22Rv1 (cell line): ENCODE results near the gene ANKIB1.

ENCODE experiments used
- H3K27ac ChIP-seq: fragments of 450-650 bp; 2 replicates; pipeline ENCODE4 v1.5.1; 2017
- CTCF ChIP-seq: fragments of 450-650 bp; IDR thresholded peaks from 2 replicates; pipeline ENCODE4 v1.5.1; 2017; ENCODE audit warnings: mild to moderate bottlenecking
- ZFX ChIP-seq: fragments of 450-650 bp; IDR thresholded peaks from 2 replicates; pipeline ENCODE4 v1.6.1; 2017; ENCODE audit warnings: antibody characterized with exemption, borderline replicate concordance

Gene ANKIB1

GRCh38 chr7:92415225-92415624, 169.5 kb downstream of the ANKIB1 start:
- H3K27ac ChIP-seq: no peak overlapping the region
- no peak for TF ChIP-seq CTCF

DNA sequence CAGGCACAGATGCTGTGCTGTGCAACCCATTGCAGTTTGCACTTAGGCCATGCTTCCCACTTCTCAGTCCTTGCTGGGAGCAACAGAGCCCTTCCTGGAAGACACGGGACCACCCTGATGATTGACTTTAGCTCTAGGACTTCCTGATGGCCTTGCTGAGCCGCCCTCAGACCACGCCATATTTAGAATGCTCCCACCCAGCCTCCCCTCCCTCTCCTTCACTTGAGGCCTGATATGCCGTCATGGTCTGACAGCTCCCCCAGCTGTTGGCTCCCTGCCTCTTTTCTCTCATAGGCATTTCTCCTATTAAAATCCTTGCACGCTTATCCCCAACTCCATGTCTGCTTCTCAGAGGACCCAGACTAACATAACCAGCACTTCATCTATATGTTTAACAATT, 172.1 kb downstream of the ANKIB1 start:
- no peak for TF ChIP-seq ZFX
- TF ChIP-seq CTCF: no peak

DNA sequence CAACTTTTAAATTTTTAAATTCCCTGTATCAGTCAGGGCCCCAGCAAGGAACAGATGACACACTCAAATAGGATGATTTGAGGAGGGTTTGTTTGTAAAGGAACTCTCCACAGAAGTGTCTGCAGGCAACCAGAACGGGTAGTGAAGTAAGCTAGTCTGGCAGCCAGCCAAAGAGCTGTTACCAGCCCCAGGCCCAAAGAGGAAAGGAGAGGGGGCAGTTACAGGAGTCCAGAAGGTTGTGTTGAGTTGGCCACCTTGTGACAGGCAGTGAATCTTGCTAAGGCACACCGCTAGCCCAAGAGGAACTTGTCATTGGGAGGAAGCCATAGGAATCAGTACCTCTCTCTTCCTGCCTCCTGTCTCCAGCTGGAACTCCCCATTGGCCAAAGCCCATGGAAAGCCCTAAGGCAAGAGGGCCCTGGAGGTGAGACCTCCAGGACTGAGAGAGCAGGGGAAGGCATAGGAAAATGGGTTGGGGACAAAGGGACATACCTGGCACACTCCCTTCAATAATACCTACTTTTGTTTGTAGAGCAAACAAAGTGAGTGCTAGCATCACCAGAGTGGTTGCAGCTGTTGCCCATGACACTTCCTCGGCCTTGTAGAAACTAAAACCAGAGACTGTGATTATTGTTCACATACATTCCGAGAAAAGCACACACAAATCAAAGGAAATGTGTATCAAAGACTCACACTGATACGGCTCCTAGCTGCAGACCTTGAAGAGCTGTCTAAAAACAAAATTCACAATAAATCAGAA, 176.1 kb downstream of the ANKIB1 start:
- H3K27ac ChIP-seq: no peak overlapping the region
- TF ChIP-seq CTCF (no peak), ZFX (no peak)

More for the DNA sequence above, 172.1 kb downstream of the ANKIB1 start:
- H3K27ac ChIP-seq: no peak overlapping the region

GRCh38 chr7:92422926-92423325, 177.2 kb downstream of the ANKIB1 start:
- TF ChIP-seq ZFX: no peak
- no peak for TF ChIP-seq CTCF
- no peak overlapping the region for H3K27ac ChIP-seq

- no peak overlapping the region for H3K27ac ChIP-seq
- TF ChIP-seq ZFX (no peak), CTCF (no peak)
These were observed 177.9 kb downstream of the ANKIB1 start for GRCh38 chr7:92423710-92424131.

DNA sequence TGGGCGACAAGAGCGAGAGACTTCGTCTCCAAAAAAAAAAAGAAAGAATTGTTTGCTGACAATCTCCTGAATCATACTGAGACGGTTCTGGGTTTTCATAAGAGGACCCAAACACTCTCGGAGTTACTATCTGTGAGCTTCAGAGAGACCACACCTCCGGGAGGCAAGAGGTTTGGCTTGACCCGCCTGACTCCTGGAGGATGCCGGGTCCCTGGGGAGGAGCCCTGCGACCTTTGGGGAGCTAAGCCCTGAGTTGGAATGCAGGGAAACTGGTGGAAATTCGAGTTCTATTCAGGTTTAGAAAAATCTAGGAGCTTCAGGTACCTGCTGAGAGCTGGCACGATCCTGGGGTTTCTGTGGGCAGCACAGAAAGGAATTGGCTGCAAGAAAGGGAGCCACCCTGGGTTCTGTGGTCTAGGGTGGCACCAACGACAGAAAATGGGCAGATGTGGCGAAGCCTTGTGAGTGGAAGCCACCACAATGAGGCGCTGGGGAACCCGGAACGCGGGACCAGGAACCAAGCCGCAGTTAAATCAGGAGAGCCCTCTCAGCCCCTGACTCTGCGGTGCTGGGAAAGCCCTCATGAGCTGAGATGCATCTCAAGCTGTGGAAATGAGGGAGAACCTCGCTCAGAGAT, 179.7 kb downstream of the ANKIB1 start:
- TF ChIP-seq ZFX: no peak
- no peak for TF ChIP-seq CTCF
- H3K27ac ChIP-seq: no peak overlapping the region

- H3K27ac ChIP-seq: no peak overlapping the region
- no peak for TF ChIP-seq CTCF
- no peak for TF ChIP-seq ZFX
These were observed 181.4 kb downstream of the ANKIB1 start for GRCh38 chr7:92427193-92427592.
